Colonic mucosa (tissue), 4 donors: Measurements from ENCODE around the gene FUOM. TPM values are rescaled to one million over a fixed set of nuclear protein-coding genes. Genes with fewer than 3 reads are reported as not detected.

ENCODE experiments used
- DNase-seq: peaks from one replicate; pipeline ENCODE4 v3.0.0-alpha.2; 2020
- H3K27ac ChIP-seq: fragments of 200-600 bp; one replicate; pipeline ENCODE4 v1.8.0; 2021
- H3K27me3 ChIP-seq: fragments of 200-600 bp; one replicate; pipeline ENCODE4 v1.8.0; 2021
- H3K36me3 ChIP-seq: fragments of 200-600 bp; one replicate; pipeline ENCODE4 v1.8.0; 2021
- H3K4me1 ChIP-seq: fragments of 200-600 bp; one replicate; pipeline ENCODE4 v1.8.0; 2021; ENCODE audit warnings: mild to moderate bottlenecking
- H3K4me3 ChIP-seq: fragments of 200-600 bp; one replicate; pipeline ENCODE4 v1.8.0; 2021
- H3K9ac ChIP-seq, 2 donors: one replicate each; pipeline ENCODE4 v1.7.0; 2013; ENCODE audit warnings: control low read depth in 2 of 2, low read depth in 2 of 2, low read length in 2 of 2
- H3K9me3 ChIP-seq: fragments of 200-600 bp; one replicate; pipeline ENCODE4 v1.8.0; 2021
- CTCF ChIP-seq: fragments of 200-600 bp; IDR thresholded peaks from one replicate; pipeline ENCODE4 v1.8.0; 2022; ENCODE audit warnings: antibody characterized with exemption, mild to moderate bottlenecking
- intact Hi-C: fragments of 100-400 bp; cut with DNase I; formaldehyde crosslinking; loops from one replicate; pipeline ENCODE4 v1.14.1; 2022
- total RNA-seq, 2 donors: library from RNA; stranded (reverse); fragmentation: NEBNext Ultra II Directional in 1 of 2; extraction: Animal tissue kit (Norgen Biotek cat#: 25700) in 1 of 2; gene quantifications; one replicate each; pipeline ENCODE4 v1.2.1, GENCODE V29; 2021
- donor health status: healthy.
- donor health status: DM: no; HTN: no; CAD: no.
- donor health status: DM: no; HTN: no; CAD: no.

The FUOM gene
- total RNA-seq, 2 donors from 2014 or later, result 16.9 to 23.3 TPM

- no peak overlapping the region for H3K4me3 ChIP-seq
- DNase-seq, result no peak
- no peaks in the 10 kb centered on the region for H3K9me3 ChIP-seq
- H3K27ac ChIP-seq, result no peak overlapping the region
- H3K4me1 ChIP-seq, result peaks cover 8% of the 10 kb centered on the region
- peaks cover 12% of the 10 kb centered on the region for H3K36me3 ChIP-seq
- intact Hi-C loops, result no loop called here
- no peaks in the 10 kb centered on the region for H3K27me3 ChIP-seq
- TF ChIP-seq CTCF, result no peak
- H3K9ac ChIP-seq, result no peak overlapping the region
These were observed 38.3 kb upstream of the FUOM start for GRCh38 chr10:133396035-133396624.

GRCh38 chr10:133394801-133395221 lies 37.0 kb upstream of the FUOM start:
- TF ChIP-seq CTCF, result no peak
- Histone ChIP-seq H3K36me3 (peaks cover 7% of the 10 kb centered on the region), H3K27ac (peak overlapping the region; percentile 74), H3K27me3 (no peaks in the 10 kb centered on the region), H3K4me1 (peaks cover 8% of the 10 kb centered on the region), H3K9me3 (no peaks in the 10 kb centered on the region), H3K4me3 (peak overlapping the region; percentile 59), H3K9ac (peak overlapping the region; percentile 92 to 93)
- intact Hi-C loops, result no loop called here
- no peak for DNase-seq

- no peak for TF ChIP-seq CTCF
- Histone ChIP-seq H3K9me3 (no peaks in the 10 kb centered on the region), H3K27me3 (no peaks in the 10 kb centered on the region), H3K9ac (peak within 1 kb of the TSS; percentile 92 to 93), H3K36me3 (peaks cover 4% of the 10 kb centered on the region), H3K4me3 (peak within 1 kb of the TSS; percentile 59), H3K4me1 (peaks cover 8% of the 10 kb centered on the region), H3K27ac (peak within 1 kb of the TSS; percentile 74)
- peak; percentile 95 for DNase-seq
- intact Hi-C loops, result no loop called here
These were observed 36.3 kb upstream of the FUOM start, which contains the start of gene MTG1 for GRCh38 chr10:133394064-133394663. Gene MTG1 (plus strand): TSS chr10:133394157. CDS start chr10:133394221, 64 bp downstream.

- intact Hi-C loops, result no loop called here
- DNase-seq, result no peak
- peak overlapping the region in 1 of 2 donors; percentile 35 for H3K9ac ChIP-seq
These were observed 35.7 kb upstream of the FUOM start for GRCh38 chr10:133393401-133394063.

More at GRCh38 chr10:133393401-133394063, 35.7 kb upstream of the FUOM start:
- H3K27ac ChIP-seq, result peak overlapping the region; percentile 74
- H3K4me1 ChIP-seq, result peaks cover 8% of the 10 kb centered on the region
- H3K9me3 ChIP-seq, result no peaks in the 10 kb centered on the region
- peaks cover 3% of the 10 kb centered on the region for H3K36me3 ChIP-seq
- no peak for TF ChIP-seq CTCF
- H3K27me3 ChIP-seq, result no peaks in the 10 kb centered on the region
- H3K4me3 ChIP-seq, result peak overlapping the region; percentile 59
